BE2C (cell line): ENCODE data around the gene FBRSL1.

Experiments
- DNase-seq: peaks from one replicate; pipeline ENCODE4 v3.0.0-alpha.2; 2020
- H3K27me3 ChIP-seq: fragments of 250-450 bp; sonication (Bioruptor Pico); 2 replicates; pipeline ENCODE4 v1.5.1; 2020; ENCODE audit warnings: mild to moderate bottlenecking
- H3K36me3 ChIP-seq: fragments of 250-450 bp; sonication (Bioruptor Pico); 2 replicates; pipeline ENCODE4 v1.5.1; 2020; ENCODE audit warnings: mild to moderate bottlenecking
- H3K4me1 ChIP-seq: fragments of 250-450 bp; sonication (Bioruptor Pico); 2 replicates; pipeline ENCODE4 v1.5.1; 2020
- H3K4me3 ChIP-seq: 2 replicates; pipeline ENCODE4 v1.5.1; 2011; ENCODE audit warnings: low read depth, low read length
- H3K9me3 ChIP-seq: fragments of 250-450 bp; sonication (Bioruptor Pico); 2 replicates; pipeline ENCODE4 v1.5.1; 2020
- CTCF ChIP-seq: IDR thresholded peaks from 2 replicates; pipeline ENCODE4 v1.5.1; 2012; ENCODE audit warnings: mild to moderate bottlenecking, low read depth, low read length

Gene FBRSL1

DNA sequence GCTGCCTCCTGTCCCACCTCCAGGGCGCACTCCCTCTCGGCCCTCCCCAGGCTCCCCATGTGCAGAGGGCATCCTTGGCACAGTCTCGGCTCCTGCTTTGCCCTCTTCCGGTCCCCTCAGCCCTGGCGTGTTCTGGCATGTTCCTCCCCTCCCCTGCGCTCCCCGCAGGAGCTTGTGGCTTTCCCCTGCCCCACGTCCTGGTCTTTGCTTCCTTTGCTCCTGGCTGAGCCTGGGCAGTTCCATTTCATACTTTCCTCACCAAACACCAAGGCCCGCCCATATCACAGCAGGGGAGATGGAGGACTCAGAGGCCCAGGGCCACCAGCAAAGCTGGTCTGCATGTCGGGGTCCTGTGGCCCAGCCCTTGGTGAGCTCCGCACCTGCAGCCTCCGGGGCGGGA lies 56.0 kb downstream of the FBRSL1 start:
- Histone ChIP-seq H3K4me3 (no peak overlapping the region), H3K9me3 (no peaks in the 10 kb centered on the region), H3K4me1 (no peaks in the 10 kb centered on the region), H3K27me3 (no peaks in the 10 kb centered on the region), H3K36me3 (no peaks in the 10 kb centered on the region)
- no peak for TF ChIP-seq CTCF
- DNase-seq: no peak

- Histone ChIP-seq H3K4me3 (no peak overlapping the region), H3K36me3 (no peaks in the 10 kb centered on the region), H3K9me3 (no peaks in the 10 kb centered on the region), H3K27me3 (no peaks in the 10 kb centered on the region), H3K4me1 (no peaks in the 10 kb centered on the region)
- TF ChIP-seq CTCF: no peak
- no peak for DNase-seq
Observed at GRCh38 chr12:132546647-132547046, 56.7 kb downstream of the FBRSL1 start.

GRCh38 chr12:132547205-132547740 lies 57.3 kb downstream of the FBRSL1 start:
- no peak for TF ChIP-seq CTCF
- no peak overlapping the region for H3K4me3 ChIP-seq
- no peaks in the 10 kb centered on the region for H3K9me3 ChIP-seq
- no peaks in the 10 kb centered on the region for H3K27me3 ChIP-seq
- H3K4me1 ChIP-seq: no peaks in the 10 kb centered on the region
- no peaks in the 10 kb centered on the region for H3K36me3 ChIP-seq
- DNase-seq: no peak

DNA sequence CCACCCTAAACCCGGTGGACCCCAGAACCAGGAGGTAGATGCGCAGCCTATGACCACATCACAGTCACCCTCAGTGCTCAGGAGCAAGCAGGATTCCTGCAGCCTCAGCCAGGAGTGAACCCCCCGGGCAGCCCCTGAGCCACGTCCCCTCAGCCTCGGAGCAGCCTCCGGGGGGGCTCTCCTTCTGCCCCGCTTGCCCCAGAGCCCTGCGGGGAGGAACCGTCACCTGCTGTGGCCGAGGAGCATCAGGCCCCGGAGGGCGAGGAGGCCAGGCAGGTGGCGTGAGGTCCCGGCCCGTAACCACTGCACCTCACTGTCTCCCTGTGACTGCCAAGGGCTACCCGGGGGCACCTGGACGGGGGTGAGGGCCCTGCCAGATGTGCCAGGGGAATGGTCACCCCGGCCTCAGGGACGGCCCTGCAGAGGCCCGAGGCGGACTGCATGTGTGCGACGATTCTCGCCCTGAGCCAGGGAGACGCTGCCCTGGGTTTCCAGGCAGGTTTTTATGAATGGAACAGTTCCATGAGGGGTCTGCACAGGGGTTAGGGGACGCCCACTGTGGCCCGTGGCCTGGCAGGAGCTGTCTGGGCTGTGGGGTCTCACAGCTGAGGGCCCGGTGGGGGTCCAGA lies 58.6 kb downstream of the FBRSL1 start:
- Histone ChIP-seq H3K4me3 (no peak overlapping the region), H3K36me3 (no peaks in the 10 kb centered on the region), H3K4me1 (no peaks in the 10 kb centered on the region), H3K27me3 (no peaks in the 10 kb centered on the region), H3K9me3 (no peaks in the 10 kb centered on the region)
- no peak for TF ChIP-seq CTCF
- no peak for DNase-seq

DNA sequence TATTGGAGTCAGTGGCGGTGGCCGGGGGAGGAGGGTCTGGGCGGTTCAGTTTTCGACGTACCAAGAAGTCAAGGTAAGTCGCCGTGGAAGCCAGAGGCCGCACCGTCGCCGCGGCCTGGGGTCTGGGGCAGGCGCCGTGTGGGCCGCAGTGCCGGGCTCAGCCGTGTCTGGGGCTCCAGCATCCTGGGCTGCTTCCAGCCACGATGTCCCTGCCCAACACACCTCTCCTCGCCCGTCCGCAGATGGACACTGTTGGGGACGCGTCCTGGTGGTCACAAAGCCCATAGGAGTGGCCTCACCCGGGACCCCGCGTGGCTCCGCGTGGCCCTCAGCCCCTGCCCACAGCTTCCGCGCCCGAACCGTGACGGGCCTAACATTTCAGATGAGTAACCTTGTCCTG lies 59.1 kb downstream of the FBRSL1 start:
- H3K36me3 ChIP-seq: no peaks in the 10 kb centered on the region
- DNase-seq: no peak
- no peak overlapping the region for H3K4me3 ChIP-seq
- no peaks in the 10 kb centered on the region for H3K4me1 ChIP-seq
- no peak for TF ChIP-seq CTCF
- no peaks in the 10 kb centered on the region for H3K9me3 ChIP-seq
- no peaks in the 10 kb centered on the region for H3K27me3 ChIP-seq

DNA sequence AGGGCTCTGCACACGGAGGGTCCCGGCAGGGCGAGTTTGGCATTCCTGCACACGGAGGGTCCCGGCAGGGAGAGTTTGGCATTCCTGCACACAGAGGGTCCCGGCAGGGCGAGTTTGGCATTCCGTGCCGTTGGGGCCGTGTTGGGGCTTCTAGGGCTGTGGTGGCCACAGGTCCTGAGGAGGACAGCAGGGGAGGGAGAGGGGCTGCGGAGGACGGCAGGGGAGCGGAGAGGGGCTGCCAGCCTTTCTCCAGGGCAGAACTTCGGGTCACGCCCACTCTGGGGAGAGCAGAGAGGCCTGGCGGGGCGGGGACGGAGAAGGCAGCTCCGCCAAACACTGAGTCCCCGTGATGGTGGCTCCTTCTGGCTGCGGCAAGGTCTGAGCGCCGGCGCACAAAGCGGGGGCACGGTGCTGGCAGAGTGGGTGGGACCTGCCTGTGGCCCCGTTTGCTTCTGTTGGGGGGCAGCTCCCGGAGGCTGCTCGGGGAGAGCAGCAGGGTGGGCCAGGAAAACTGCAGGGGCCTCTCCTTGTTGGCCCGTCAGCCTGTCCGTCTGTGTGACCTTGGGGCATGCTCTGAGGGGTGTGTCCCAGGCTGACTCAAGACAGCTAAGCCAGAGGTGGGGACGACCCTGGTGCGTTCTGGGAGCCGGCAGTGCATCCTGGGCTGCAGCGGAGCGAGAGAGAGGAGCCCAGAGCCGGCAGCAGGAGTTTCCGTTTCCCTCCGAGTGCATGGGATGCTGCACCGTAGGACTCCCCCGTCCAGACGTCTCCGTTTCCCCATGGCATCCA lies 60.3 kb downstream of the FBRSL1 start:
- no peaks in the 10 kb centered on the region for H3K4me1 ChIP-seq
- no peaks in the 10 kb centered on the region for H3K9me3 ChIP-seq

More for the DNA sequence above, 60.3 kb downstream of the FBRSL1 start:
- no peak for TF ChIP-seq CTCF
- Histone ChIP-seq H3K36me3 (no peaks in the 10 kb centered on the region), H3K27me3 (no peaks in the 10 kb centered on the region), H3K4me3 (no peak overlapping the region)
- no peak for DNase-seq
